Type B pancreatic cell (in vitro differentiated cells): ENCODE results near the gene TIGD7. TPM values are rescaled to one million over a fixed set of nuclear protein-coding genes. Genes with fewer than 3 reads are reported as not detected.
A peak's percentile ranks its signal among the peaks of the same experiment; 100 is the strongest.

ENCODE experiments used
- DNase-seq: peaks from one replicate; pipeline ENCODE4 v3.0.0; 2021; ENCODE audit warnings: mixed read lengths; ENCODE audit not compliant: unreplicated experiment; ENCODE audit errors: extremely low spot score
- H3K27ac Mint-ChIP-seq: 2 replicates; pipeline ENCODE4 v1.8.0; 2021; ENCODE audit warnings: mild to moderate bottlenecking, mixed read lengths
- H3K27me3 Mint-ChIP-seq: 2 replicates; pipeline ENCODE4 v1.8.0; 2021; ENCODE audit warnings: mixed read lengths
- H3K36me3 Mint-ChIP-seq: 2 replicates; pipeline ENCODE4 v1.8.0; 2021; ENCODE audit warnings: mixed read lengths
- H3K4me1 Mint-ChIP-seq: one replicate; pipeline ENCODE4 v1.8.0; 2021; ENCODE audit warnings: mixed read lengths; ENCODE audit not compliant: unreplicated experiment
- H3K4me3 Mint-ChIP-seq: 2 replicates; pipeline ENCODE4 v1.8.0; 2021; ENCODE audit warnings: mild to moderate bottlenecking, mixed read lengths
- H3K9me3 Mint-ChIP-seq: 2 replicates; pipeline ENCODE4 v1.8.0; 2021; ENCODE audit warnings: mixed read lengths
- total RNA-seq: library from RNA; stranded (reverse); gene quantifications from 2 replicates; pipeline ENCODE4 v1.2.1, GENCODE V29; 2021; ENCODE audit warnings: low replicate concordance
- TF ChIP-seq, protein P1 (sequence below): fragments of 200-600 bp; sonication (generic); conservative IDR thresholded peaks from 2 replicates; pipeline ENCODE4 v1.5.0; 2021; ENCODE audit warnings: antibody characterized with exemption, mild to moderate bottlenecking

TIGD7 gene
- total RNA-seq, 1 donor from 2014 or later = 9.4 TPM

DNA sequence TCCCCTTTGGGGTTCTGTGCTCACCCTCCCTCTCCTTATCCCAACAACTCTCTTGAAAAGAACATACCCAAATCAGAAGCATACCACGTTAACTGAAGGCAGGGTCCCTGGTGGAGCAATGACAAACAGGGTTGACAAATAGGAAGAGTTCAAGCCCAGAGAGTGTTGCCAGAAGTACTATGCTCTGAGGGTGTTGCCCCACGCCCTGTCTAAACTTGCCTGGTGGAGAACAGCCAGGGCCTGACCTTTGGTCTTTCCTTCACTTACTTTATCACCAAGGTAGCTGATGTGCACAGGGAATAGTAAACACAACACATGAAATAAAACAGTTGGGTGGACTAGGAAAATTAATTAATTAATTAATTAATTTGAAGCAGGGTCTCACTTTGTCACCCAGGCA is 23.4 kb upstream of the TIGD7 start:
- H3K36me3 Mint-ChIP-seq = peaks cover 2% of the 10 kb centered on the region
- no peak overlapping the region for H3K4me3 Mint-ChIP-seq
- no peak overlapping the region for H3K27ac Mint-ChIP-seq
- no peak for DNase-seq
- no peaks in the 10 kb centered on the region for H3K4me1 Mint-ChIP-seq
- no peaks in the 10 kb centered on the region for H3K27me3 Mint-ChIP-seq
- TF ChIP-seq, protein P1, sequence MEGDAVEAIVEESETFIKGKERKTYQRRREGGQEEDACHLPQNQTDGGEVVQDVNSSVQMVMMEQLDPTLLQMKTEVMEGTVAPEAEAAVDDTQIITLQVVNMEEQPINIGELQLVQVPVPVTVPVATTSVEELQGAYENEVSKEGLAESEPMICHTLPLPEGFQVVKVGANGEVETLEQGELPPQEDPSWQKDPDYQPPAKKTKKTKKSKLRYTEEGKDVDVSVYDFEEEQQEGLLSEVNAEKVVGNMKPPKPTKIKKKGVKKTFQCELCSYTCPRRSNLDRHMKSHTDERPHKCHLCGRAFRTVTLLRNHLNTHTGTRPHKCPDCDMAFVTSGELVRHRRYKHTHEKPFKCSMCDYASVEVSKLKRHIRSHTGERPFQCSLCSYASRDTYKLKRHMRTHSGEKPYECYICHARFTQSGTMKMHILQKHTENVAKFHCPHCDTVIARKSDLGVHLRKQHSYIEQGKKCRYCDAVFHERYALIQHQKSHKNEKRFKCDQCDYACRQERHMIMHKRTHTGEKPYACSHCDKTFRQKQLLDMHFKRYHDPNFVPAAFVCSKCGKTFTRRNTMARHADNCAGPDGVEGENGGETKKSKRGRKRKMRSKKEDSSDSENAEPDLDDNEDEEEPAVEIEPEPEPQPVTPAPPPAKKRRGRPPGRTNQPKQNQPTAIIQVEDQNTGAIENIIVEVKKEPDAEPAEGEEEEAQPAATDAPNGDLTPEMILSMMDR = no peak
- H3K9me3 Mint-ChIP-seq = peaks cover 18% of the 10 kb centered on the region

DNA sequence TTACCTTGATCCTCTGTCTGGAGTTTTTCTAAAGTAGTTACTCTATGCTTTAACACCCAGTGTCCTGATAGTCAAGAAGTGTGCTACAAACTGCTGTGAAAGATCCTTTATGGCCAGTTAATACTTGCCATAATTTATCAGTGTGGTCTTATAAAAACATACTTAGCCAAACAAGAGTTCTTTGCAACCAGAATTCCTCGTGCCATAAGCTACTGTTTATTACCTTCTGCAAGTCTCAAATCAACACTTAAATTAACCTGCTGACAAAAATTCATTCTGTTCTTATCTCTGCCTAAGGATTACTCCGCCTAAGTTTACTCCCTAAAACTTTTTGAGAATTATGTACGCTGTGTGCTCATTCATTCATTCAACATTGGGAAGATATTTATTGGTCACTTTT is 22.9 kb upstream of the TIGD7 start:
- Mint-ChIP-seq H3K36me3 (no peaks in the 10 kb centered on the region), H3K9me3 (peaks cover 15% of the 10 kb centered on the region), H3K27ac (no peak overlapping the region), H3K27me3 (no peaks in the 10 kb centered on the region), H3K4me1 (no peaks in the 10 kb centered on the region), H3K4me3 (no peak overlapping the region)
- no peak for DNase-seq
- TF ChIP-seq, protein P1 = no peak

DNA sequence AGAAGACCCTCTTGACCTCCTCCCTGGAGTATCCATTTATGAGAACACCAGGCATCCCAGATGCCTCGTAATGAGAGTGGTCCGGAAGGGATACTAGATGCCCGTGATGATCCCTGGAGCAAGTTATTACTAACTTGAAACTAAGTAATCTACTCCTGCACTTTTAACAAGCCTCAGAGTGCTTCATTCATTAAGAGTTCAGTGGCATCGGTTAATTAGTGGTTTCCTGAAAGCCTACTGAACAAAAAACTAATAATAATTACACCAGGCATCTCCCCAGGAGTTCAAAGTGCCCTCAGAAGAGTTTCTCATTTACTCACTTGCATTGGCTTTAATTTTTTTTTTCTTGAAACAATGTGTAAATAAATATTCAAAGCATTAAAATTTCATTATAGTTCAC is 22.3 kb upstream of the TIGD7 start:
- H3K4me3 Mint-ChIP-seq = no peak overlapping the region
- H3K27me3 Mint-ChIP-seq = no peaks in the 10 kb centered on the region
- TF ChIP-seq, protein P1 = no peak
- H3K4me1 Mint-ChIP-seq = no peaks in the 10 kb centered on the region
- DNase-seq = no peak
- H3K9me3 Mint-ChIP-seq = peaks cover 11% of the 10 kb centered on the region
- H3K27ac Mint-ChIP-seq = no peak overlapping the region
- no peaks in the 10 kb centered on the region for H3K36me3 Mint-ChIP-seq

DNA sequence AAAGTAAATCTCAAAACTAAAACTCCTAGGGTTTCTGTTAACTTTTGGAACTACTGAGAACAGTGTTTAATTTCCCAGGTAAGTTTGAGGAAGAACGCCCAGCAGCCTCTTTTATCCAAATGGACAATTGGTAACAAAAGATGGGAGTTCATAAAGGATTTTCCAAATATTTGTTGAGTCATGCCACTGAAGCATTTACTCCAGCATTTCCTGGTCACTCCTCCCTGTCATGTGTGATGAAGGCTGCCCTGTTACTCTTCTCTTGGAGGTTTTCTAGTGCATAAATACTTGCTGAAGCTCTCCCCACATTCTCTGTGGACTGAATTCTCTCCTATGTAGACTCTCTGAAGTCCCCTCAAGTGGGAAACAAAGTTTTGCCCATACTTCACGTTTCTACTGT is 16.6 kb upstream of the TIGD7 start:
- Mint-ChIP-seq H3K4me1 (no peaks in the 10 kb centered on the region), H3K27ac (no peak overlapping the region), H3K9me3 (peaks cover 24% of the 10 kb centered on the region), H3K36me3 (peaks cover 27% of the 10 kb centered on the region), H3K27me3 (no peaks in the 10 kb centered on the region), H3K4me3 (no peak overlapping the region)
- no peak for DNase-seq
- TF ChIP-seq, protein P1 = no peak

DNA sequence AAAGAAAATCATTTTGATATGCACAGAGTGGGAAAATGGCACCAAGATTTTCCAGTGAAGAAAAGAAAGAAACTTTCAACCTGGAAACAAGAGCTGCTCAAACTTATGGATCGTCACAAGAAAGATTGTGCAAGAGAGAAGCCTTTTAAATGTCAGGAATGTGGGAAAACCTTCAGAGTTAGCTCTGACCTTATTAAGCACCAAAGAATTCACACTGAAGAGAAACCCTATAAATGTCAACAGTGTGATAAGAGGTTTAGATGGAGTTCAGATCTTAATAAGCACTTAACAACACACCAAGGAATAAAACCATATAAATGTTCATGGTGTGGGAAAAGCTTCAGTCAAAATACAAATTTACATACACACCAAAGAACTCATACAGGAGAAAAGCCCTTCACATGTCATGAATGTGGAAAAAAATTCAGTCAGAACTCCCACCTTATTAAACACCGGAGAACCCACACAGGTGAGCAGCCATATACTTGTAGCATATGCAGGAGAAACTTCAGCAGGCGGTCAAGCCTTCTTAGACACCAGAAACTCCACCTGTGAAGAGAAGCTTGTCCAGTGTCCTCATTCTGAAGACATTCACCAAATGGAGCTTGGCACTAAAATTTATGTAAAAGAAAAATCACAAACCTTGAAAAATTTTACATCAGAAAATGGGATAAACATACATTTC is 12.2 kb upstream of the TIGD7 start:
- Mint-ChIP-seq H3K9me3 (peaks cover 54% of the 10 kb centered on the region), H3K27me3 (no peaks in the 10 kb centered on the region), H3K27ac (no peak overlapping the region), H3K36me3 (peaks cover 69% of the 10 kb centered on the region), H3K4me1 (no peaks in the 10 kb centered on the region), H3K4me3 (peak overlapping the region; percentile 23)
- TF ChIP-seq, protein P1 = no peak
- no peak for DNase-seq
